K562 (cell line): ENCODE results near the gene AK2. TPM values are rescaled to one million over a fixed set of nuclear protein-coding genes. Genes with fewer than 3 reads are reported as not detected.

Experiments used
- BMI1 ChIP-seq: fragments of 150-350 bp; IDR thresholded peaks from 2 replicates; pipeline ENCODE4 v1.6.1; 2014; ENCODE audit warnings: low read length
- BRCA1 ChIP-seq, 2 experiments: fragments of 450-650 bp in 1 of 2; sonication (generic) in 1 of 2; formaldehyde crosslinking in 1 of 2; IDR thresholded peaks; 2 replicates each; pipeline versions ENCODE4 v1.5.0 to v1.6.1; 2017 to 2020; ENCODE audit warnings: mild to moderate bottlenecking in 1 of 2, missing genetic modification reagents in 1 of 2
- C11orf30 ChIP-seq: fragments of 450-650 bp; IDR thresholded peaks from 2 replicates; pipeline ENCODE4 v1.6.1; 2016; ENCODE audit warnings: low read depth, mild to moderate bottlenecking
- CAMTA2 ChIP-seq: fragments of 250-450 bp; sonication (Bioruptor Pico); conservative IDR thresholded peaks from 2 replicates; pipeline ENCODE4 v1.5.1; 2022
- FOXJ3 ChIP-seq: sonication (generic); formaldehyde crosslinking; IDR thresholded peaks from 2 replicates; pipeline ENCODE4 v1.4.0; 2020; ENCODE audit warnings: mild to moderate bottlenecking, missing genetic modification reagents
- HDAC2 ChIP-seq: fragments of 450-650 bp; IDR thresholded peaks from 2 replicates; pipeline ENCODE4 v1.6.1; 2016; ENCODE audit warnings: mild to moderate bottlenecking
- KLF13 ChIP-seq: fragments of 450-650 bp; IDR thresholded peaks from 2 replicates; pipeline ENCODE4 v1.6.1; 2016; ENCODE audit warnings: missing genetic modification characterization, low read depth, mild to moderate bottlenecking, missing compliant biosample characterization, moderate library complexity, borderline replicate concordance
- KLF16 ChIP-seq: IDR thresholded peaks from 2 replicates; pipeline ENCODE4 v1.6.1; 2016; ENCODE audit warnings: antibody characterized with exemption
- MAFK ChIP-seq: IDR thresholded peaks from 2 replicates; pipeline ENCODE4 v1.6.1; 2011; ENCODE audit warnings: low read length, improper control_type of control experiment
- MEIS2 ChIP-seq: fragments of 450-650 bp; IDR thresholded peaks from 2 replicates; pipeline ENCODE4 v1.6.1; 2014; ENCODE audit warnings: mild to moderate bottlenecking; ENCODE audit not compliant: partially characterized antibody
- MTA1 ChIP-seq: fragments of 450-650 bp; IDR thresholded peaks from 2 replicates; pipeline ENCODE4 v1.6.1; 2017; ENCODE audit warnings: borderline replicate concordance
- NCOR1 ChIP-seq: fragments of 450-650 bp; IDR thresholded peaks from 2 replicates; pipeline ENCODE4 v1.6.1; 2016; ENCODE audit warnings: mild to moderate bottlenecking, moderate library complexity
- NFE2L1 ChIP-seq: fragments of 450-650 bp; IDR thresholded peaks from 2 replicates; pipeline ENCODE4 v1.6.1; 2016; ENCODE audit warnings: missing genetic modification characterization, low read depth, mild to moderate bottlenecking, missing compliant biosample characterization, moderate library complexity, borderline replicate concordance
- PHF20 ChIP-seq: fragments of 450-650 bp; IDR thresholded peaks from 2 replicates; pipeline ENCODE4 v1.6.1; 2018; ENCODE audit not compliant: partially characterized antibody
- RB1 ChIP-seq: fragments of 450-650 bp; IDR thresholded peaks from 2 replicates; pipeline ENCODE4 v1.6.1; 2017; ENCODE audit warnings: low read depth, mild to moderate bottlenecking
- RCOR1 ChIP-seq, 2 experiments: IDR thresholded peaks; 2 replicates each; pipeline ENCODE4 v1.6.1; 2012; ENCODE audit warnings: low read depth in 2 of 2, low read length in 2 of 2, borderline replicate concordance in 1 of 2, improper control_type of control experiment in 1 of 2
- SMARCE1 ChIP-seq: fragments of 450-650 bp; IDR thresholded peaks from 2 replicates; pipeline ENCODE4 v1.7.1; 2016; ENCODE audit warnings: mild to moderate bottlenecking
- STAT5A ChIP-seq: IDR thresholded peaks from 2 replicates; pipeline ENCODE4 v1.6.1; 2012; ENCODE audit warnings: low read length, inconsistent platforms, borderline replicate concordance
- TEAD1 ChIP-seq, 2 experiments: fragments of 450-650 bp in 1 of 2; sonication (generic) in 1 of 2; formaldehyde crosslinking; IDR thresholded peaks; 2 replicates each; pipeline versions ENCODE4 v1.4.0 to v1.8.0; 2020 to 2022; ENCODE audit warnings: mild to moderate bottlenecking in 2 of 2, missing genetic modification reagents in 1 of 2
- TGIF2 ChIP-seq: sonication (generic); formaldehyde crosslinking; IDR thresholded peaks from 2 replicates; pipeline ENCODE4 v1.8.1; 2022; ENCODE audit warnings: mild to moderate bottlenecking, missing genetic modification reagents, moderate library complexity
- ZBED1 ChIP-seq: IDR thresholded peaks from 2 replicates; pipeline ENCODE4 v1.6.1; 2014
- ZNF239 ChIP-seq: fragments of 250-450 bp; sonication (Bioruptor Pico); IDR thresholded peaks from 2 replicates; pipeline ENCODE4 v1.4.0; 2020; ENCODE audit warnings: mild to moderate bottlenecking
- ZNF24 ChIP-seq: fragments of 450-650 bp; IDR thresholded peaks from 2 replicates; pipeline ENCODE4 v1.6.1; 2016
- ZNF253 ChIP-seq: fragments of 250-450 bp; sonication (Bioruptor Pico); conservative IDR thresholded peaks from 2 replicates; pipeline ENCODE4 v1.6.1; 2021; ENCODE audit warnings: mild to moderate bottlenecking
- polyA plus RNA-seq, 8 experiments: library from polyadenylated mRNA; depleted of rRNA in 4 of 8; stranded (reverse) in 5 of 8; unstranded in 3 of 8; fragments of >200 nt; fragmentation: Nextera tagmentation in 2 of 8; fragmentation: Illumina TruSeq in 1 of 8; extraction: Ambion mirVana in 2 of 8; extraction: Trizol in 1 of 8; gene quantifications; 2 replicates each; pipeline versions ENCODE4 v1.2.1 to v1.2.3, GENCODE V29; 2011 to 2014; ENCODE audit warnings: inconsistent platforms in 1 of 8, missing spikeins in 1 of 8
- total RNA-seq, 7 experiments: library from RNA; depleted of rRNA in 6 of 7; stranded (reverse); fragments of >200 nt in 6 of 7; fragmentation: Illumina TruSeq in 2 of 7; extraction: Trizol in 2 of 7; gene quantifications; 2 replicates each; pipeline versions ENCODE4 v1.2.1 to v1.2.3, GENCODE V29; 2011 to 2021; ENCODE audit warnings: low replicate concordance in 1 of 7
- TF ChIP-seq, protein P1 (sequence below): sonication (generic); formaldehyde crosslinking; IDR thresholded peaks from 2 replicates; pipeline ENCODE4 v1.8.0; 2022; ENCODE audit warnings: mild to moderate bottlenecking, low read depth, missing genetic modification reagents
- TF ChIP-seq, protein P2 (sequence below): IDR thresholded peaks from 2 replicates; pipeline ENCODE4 v1.6.1; 2011; ENCODE audit not compliant: insufficient read length; ENCODE audit errors: extremely low read depth
- TF ChIP-seq, protein P3 (sequence below): sonication (generic); formaldehyde crosslinking; IDR thresholded peaks from 2 replicates; pipeline ENCODE4 v1.8.1; 2023; ENCODE audit warnings: mild to moderate bottlenecking, missing genetic modification reagents
- TF ChIP-seq, protein P4 (sequence below): sonication (generic); formaldehyde crosslinking; IDR thresholded peaks from 2 replicates; pipeline ENCODE4 v1.8.1; 2023; ENCODE audit warnings: mild to moderate bottlenecking, missing genetic modification reagents, moderate library complexity

Gene AK2
- total and polyA plus RNA-seq, 9 of the 15 experiments (the other 6 are each of a cell fraction or from before 2014, with no cell fraction given) = 105 to 1,050 (median 509) TPM

DNA sequence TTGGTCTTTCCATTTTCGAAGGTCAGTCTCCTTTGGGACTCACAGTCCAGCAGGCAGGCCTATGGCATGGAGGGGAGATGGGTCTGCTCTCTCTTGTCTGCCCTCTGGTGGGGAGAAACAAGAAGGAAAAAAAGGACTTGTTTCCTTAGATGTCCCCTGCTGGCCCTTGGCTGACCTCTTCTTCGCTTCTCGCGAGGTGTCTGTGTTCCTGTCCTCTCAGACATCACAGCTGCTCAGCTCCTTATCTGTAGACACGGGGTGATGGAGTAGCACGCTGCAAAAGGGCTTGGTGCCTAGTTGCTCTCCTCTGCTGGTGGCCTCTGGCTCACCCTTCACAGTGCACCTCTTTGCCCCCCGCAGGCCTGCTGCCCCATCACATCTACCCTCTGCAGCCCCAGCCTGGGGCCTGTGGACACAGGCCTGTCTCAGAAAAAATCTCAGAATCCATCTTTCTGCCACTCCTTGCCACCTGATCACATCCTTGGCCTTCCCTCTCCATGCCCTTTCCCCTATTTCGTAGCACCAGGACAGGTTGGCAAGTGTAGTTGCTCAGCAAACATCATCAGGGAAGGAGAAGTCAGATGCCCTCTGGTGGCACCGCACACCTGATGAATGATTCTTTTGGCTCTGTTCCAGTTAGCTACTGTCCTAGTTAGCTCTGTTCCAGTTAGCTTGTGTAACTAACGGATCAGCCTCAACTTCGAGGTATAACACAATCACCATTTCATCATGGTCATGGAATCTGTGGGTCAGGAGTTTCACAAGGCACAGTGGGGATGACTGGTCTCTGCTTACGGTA lies 18.7 kb upstream of the AK2 start (continued):
- no peak for TF ChIP-seq ZNF239
- no peak for TF ChIP-seq C11orf30
- TF ChIP-seq FOXJ3 (CRISPR knock-in tag) = no peak
- TF ChIP-seq BMI1 = no peak
- TF ChIP-seq KLF13 (tag) = no peak
- peak; percentile 58; the same call in 1 of the 2 replicates for TF ChIP-seq HDAC2
- no peak for TF ChIP-seq ZNF253 (CRISPR knock-in tag)
- no peak for TF ChIP-seq CAMTA2 (CRISPR knock-in tag)
- TF ChIP-seq PHF20 = no peak
- TF ChIP-seq ZBED1 = no peak
- TF ChIP-seq STAT5A = peak; percentile 26; the same call in 1 of the 2 replicates
- TF ChIP-seq, protein P1, sequence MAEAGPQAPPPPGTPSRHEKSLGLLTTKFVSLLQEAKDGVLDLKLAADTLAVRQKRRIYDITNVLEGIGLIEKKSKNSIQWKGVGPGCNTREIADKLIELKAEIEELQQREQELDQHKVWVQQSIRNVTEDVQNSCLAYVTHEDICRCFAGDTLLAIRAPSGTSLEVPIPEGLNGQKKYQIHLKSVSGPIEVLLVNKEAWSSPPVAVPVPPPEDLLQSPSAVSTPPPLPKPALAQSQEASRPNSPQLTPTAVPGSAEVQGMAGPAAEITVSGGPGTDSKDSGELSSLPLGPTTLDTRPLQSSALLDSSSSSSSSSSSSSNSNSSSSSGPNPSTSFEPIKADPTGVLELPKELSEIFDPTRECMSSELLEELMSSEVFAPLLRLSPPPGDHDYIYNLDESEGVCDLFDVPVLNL (CRISPR knock-in tag) = no peak
- no peak; the same call in 1 of the 2 replicates for TF ChIP-seq ZNF24
- peak in 1 of 2 experiments; percentile 94; a peak in 2 of 4 replicates for TF ChIP-seq RCOR1 (IDR thresholded peaks at IDR 0.05; ENCODE audit: borderline replicate concordance in 1 of 2, low read depth in 2 of 2, low read length in 2 of 2)
- TF ChIP-seq RB1 = no peak
- TF ChIP-seq, protein P2, sequence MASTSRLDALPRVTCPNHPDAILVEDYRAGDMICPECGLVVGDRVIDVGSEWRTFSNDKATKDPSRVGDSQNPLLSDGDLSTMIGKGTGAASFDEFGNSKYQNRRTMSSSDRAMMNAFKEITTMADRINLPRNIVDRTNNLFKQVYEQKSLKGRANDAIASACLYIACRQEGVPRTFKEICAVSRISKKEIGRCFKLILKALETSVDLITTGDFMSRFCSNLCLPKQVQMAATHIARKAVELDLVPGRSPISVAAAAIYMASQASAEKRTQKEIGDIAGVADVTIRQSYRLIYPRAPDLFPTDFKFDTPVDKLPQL = no peak
- no peak for TF ChIP-seq MTA1
- peak; percentile 85 for TF ChIP-seq NCOR1
- TF ChIP-seq, protein P3, sequence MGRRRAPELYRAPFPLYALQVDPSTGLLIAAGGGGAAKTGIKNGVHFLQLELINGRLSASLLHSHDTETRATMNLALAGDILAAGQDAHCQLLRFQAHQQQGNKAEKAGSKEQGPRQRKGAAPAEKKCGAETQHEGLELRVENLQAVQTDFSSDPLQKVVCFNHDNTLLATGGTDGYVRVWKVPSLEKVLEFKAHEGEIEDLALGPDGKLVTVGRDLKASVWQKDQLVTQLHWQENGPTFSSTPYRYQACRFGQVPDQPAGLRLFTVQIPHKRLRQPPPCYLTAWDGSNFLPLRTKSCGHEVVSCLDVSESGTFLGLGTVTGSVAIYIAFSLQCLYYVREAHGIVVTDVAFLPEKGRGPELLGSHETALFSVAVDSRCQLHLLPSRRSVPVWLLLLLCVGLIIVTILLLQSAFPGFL (CRISPR knock-in tag) = no peak
- no peak for TF ChIP-seq TGIF2 (CRISPR knock-in tag)
- TF ChIP-seq, protein P4, sequence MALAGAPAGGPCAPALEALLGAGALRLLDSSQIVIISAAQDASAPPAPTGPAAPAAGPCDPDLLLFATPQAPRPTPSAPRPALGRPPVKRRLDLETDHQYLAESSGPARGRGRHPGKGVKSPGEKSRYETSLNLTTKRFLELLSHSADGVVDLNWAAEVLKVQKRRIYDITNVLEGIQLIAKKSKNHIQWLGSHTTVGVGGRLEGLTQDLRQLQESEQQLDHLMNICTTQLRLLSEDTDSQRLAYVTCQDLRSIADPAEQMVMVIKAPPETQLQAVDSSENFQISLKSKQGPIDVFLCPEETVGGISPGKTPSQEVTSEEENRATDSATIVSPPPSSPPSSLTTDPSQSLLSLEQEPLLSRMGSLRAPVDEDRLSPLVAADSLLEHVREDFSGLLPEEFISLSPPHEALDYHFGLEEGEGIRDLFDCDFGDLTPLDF (CRISPR knock-in tag) = no peak
- TF ChIP-seq BRCA1 (IDR thresholded peaks at IDR 0.05) = no peak
- TF ChIP-seq BRCA1 (CRISPR knock-in tag; IDR thresholded peaks at IDR 0.05) = no peak
- 0 out of 2 replicates have a peak, but pooled peaks have one; percentile 20 for TF ChIP-seq SMARCE1
- no peak for TF ChIP-seq NFE2L1 (tag)
- TF ChIP-seq MAFK = no peak
- no peak for TF ChIP-seq KLF16
- no peak for TF ChIP-seq TEAD1 (CRISPR knock-in tag; IDR thresholded peaks at IDR 0.05)
- peak; percentile 82 for TF ChIP-seq MEIS2
